HG03442 (cell line): ENCODE results near the gene DYNC1H1.

Experiments used
- ATAC-seq: cut with Tn5 transposase; IDR thresholded peaks from one replicate; pipeline ENCODE4 v1.9.1; 2021; ENCODE audit warnings: mild to moderate bottlenecking, moderate library complexity; ENCODE audit not compliant: unreplicated experiment

DYNC1H1 gene

DNA sequence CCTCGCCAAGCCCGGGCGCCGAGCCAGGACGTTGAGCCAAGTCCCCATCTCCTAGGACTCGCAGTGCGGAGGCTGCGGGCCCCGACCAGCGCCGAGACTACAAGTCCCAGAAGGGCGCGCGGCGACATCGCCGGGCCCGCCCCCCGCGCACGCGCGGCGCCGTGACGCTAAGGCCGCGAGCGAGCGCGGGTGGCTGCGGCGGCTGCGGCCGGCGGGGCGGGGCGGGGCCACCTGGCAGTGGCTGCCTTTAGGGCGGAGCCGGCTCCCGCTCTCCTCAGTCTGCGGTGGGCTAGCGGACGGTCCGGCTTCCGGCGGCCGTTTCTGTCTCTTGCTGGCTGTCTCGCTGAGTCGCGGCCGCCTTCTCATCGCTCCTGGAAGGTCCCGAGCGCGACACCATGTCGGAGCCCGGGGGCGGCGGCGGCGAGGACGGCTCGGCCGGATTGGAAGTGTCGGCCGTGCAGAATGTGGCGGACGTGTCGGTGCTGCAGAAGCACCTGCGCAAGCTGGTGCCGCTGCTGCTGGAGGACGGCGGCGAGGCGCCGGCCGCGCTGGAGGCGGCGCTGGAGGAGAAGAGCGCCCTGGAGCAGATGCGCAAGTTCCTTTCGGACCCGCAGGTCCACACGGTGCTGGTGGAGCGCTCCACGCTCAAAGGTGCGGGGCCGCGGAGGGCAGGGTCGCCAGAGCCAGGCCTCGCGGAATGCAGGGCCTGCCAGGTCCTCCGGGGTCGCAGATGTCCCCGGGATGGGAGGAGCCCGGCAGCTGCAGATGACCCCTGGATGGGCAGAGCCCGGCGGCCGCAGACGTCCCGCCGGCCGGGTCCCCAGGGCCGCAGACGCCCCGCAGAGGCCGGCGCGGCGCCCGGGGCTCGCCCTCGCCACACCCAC is at the start of gene DYNC1H1:
DYNC1H1 (plus strand) TSS at position 277 of the 884 bp plus-strand sequence; CDS start at position 396, 119 bp downstream.
- ATAC-seq = peak; percentile 69

DNA sequence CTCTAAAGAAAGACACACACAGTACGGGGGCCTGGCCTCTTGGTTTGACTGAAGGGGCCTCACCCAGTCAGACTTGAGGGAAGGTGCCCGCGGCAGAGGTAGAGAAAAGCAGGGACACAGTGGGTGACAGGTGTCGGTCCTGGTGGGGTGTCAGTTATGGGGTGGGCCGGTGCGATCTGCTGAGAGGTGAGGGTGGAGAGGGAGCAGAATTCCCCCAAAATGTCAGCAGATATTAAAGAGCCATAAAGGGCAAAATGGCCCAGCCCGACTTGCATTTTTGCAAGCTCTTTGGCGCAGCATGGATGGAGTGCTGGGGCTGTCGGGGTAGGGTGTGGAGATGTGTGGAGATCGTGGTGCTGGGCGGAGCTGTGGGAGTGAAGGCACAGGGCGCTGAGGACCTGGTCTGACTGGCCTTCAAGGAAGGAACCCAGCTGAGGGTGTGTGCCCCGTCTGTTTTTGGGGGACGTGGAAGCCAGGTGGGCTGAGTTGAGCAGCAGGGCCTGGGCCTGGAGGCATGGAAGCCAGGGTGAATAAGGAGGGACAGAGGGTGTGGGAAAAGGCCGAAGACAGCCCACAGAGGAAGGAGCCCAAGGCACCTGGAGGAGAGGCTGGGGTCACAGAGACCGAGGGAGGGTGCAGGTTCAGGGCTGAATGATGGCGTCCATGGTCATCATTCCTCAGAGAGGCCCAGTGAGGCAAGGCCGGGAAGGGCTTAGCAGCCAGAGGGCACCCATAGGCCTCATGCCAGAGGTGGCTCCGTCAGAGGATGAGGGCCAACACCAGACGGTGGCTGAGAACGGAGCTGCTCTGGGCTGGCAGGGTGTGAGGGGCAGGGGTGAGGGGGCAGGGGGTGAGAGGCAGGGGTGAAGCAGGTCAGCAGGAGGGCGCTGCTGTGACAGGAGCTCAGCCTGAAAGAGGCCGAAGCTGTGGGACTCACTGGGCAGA is 48.2 kb upstream of the DYNC1H1 start:
- ATAC-seq = no peak

DNA sequence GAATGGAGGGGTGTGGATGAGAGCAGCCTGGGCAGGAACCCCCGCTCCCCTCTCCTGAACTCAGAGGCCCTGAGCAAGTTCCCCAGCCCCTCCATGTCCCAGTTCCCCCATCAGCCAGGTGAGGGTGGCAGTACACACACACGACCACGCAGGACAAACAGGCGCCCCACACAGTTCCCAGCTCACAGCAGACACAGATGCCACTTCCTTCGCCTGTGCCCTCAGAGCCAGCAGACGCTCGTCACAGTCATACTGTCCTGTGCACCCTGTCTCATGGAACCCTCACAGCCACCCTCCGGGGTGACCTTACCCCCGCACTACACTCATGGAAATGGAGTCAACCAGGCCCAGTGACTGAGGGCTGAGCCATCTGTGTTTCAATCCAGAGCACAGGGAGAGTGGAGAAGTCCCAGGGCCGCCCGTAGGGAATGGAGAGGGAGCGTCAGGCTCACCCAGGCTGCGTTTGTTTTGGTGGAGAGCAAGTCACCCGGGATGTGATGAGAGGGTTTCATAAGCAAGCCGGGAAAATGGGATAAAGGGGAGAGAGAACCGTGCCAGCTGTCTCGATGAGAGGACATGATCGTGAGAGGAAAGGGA is 47.5 kb upstream of the DYNC1H1 start:
- ATAC-seq = no peak

DNA sequence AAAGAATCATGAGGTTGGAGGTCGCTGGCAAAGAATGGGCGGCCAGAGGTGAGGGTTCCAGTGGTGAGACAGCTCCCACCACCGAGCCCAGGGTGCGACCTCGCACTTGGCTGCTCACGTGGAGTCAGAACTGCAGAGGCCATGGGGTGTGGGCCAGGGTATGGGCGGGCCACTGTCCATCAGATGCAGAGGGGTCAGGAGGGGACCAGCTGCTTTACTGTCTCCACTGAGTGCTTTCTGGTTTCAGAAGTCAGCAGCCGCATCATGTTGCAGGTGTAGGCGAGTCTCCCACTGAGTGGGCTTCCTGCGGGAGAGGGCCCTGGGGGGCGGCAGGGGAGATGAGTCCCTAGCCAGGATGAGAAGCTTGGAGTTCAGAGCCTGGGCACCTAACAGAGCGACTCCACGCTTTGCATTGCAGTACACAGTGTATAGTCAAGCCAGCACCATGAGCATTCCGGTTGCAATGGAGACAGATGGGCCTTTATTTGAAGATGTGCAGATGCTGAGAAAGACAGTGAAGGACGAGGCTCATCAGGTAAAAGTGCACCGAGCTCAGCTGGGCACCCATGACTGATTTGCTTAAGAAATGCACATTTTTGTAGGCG is 46.9 kb upstream of the DYNC1H1 start:
- no peak for ATAC-seq

DNA sequence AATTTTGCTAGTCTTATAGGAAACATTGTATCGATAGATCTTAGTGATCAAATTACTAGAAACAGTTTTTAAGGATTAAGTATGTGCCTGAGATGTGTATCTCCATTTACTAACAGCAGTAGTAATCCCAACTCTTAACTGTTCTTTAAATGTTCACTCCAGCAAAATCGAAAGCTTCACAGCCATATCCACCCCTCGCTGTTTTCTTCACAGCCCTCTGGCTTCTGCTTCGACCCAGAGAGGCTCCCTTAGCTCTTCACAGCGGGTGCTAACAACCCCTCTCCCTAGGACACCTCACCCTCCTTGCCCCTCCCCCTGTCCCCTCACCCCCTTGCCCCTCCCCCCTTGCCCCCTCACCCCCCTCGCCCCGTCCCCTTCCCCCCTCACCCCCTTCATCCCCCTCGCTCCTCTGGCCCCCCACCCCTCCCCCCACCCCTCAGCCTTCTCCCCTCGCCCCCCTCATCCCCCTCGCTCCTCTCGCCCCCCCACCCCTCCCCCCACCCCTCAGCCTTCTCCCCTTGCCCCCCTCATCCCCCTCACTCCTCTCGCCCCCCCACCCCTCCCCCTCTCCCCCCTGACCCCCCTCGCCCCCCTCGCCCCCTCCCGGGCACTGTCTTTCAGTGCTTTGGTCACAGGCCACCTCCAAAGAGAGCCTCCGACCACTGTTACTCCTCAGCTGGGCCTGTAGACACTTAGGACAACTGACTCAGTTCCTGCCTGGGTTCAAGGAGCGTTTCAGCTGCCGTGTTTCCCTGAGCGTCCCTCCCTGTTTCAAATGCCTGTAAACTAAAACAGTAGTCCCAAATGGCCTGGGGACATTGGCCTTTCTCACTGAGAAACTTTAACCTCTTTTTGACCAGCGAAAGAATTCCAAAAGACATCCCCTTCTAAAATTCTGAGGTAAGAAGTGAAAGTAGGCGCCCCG is 46.0 kb upstream of the DYNC1H1 start:
- no peak for ATAC-seq

DNA sequence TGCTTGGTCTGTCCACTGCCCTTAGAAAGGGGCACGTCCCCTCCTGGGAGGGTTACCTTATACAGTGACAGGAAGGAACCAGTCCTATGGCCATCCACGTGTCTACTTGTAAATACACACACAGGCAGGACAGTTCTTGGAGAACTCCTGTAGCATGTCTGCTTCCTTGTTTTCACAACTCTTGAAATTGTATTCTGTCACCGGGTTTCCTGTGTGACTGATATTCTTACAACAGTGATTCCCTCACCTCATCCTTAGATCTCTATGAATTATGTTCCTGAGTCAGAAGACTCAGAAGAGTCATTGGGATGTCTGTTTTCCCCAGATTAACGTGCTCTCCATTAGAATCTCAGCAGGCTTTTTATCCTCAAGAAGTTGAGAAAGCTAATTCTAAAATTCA is 44.1 kb upstream of the DYNC1H1 start:
- no peak for ATAC-seq

DNA sequence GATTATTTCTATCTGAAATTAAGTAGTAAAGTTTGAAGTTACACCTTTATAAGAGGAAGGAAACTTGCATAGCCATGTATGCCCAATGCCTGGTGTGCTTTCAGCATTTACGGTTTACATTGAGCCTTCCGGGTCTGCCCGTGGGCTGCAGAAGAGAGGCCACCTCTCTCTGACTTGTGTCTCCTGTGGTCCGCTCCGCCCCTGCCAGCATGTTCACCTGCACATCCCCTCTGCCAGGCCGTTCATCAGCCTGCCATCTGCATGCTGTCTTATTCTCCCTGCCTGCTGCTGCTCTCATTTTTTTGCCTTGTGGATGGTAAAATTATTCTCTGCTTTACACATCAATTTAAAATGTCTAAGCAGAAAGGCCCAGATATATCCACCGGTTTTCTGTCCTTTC is 41.5 kb upstream of the DYNC1H1 start:
- no peak for ATAC-seq

DNA sequence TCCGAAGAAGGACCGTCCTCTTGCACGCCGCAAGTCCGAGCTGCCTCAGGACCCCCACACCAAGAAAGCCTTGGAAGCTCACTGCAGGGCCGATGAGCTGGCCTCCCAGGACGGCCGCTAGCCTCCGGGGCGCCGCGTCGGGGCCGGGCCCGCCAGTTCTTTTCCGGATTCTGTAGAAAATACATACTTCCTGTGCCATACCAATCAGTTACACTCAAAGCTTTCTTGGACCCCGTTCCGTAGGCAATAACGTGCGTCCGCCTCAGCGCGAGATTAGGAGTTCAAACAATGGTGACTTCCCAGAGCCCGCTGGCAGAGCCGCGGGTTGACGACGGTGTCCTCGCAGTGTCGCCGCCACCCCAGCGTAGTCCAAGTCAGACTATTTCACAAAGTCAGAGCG is 39.2 kb upstream of the DYNC1H1 start:
- no peak for ATAC-seq

DNA sequence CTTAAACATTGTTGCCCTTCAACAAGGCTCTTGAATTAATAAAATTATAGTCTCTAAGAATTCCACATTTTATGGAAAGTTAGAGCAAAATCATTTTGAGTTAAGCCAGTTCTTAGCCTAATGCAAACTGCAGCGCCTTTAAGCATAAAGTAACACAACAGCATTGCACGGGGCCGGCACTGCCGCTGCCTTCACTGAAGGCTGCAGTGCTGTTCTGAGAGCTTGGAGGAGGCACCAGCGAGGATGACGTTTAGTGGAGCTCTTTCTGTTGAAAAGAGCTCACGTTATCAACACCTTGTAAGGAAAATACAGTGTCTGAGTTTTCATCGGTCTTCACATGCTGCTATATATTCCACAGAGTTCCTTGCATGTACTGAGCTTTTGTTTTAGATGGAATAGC is 38.3 kb upstream of the DYNC1H1 start:
- no peak for ATAC-seq

DNA sequence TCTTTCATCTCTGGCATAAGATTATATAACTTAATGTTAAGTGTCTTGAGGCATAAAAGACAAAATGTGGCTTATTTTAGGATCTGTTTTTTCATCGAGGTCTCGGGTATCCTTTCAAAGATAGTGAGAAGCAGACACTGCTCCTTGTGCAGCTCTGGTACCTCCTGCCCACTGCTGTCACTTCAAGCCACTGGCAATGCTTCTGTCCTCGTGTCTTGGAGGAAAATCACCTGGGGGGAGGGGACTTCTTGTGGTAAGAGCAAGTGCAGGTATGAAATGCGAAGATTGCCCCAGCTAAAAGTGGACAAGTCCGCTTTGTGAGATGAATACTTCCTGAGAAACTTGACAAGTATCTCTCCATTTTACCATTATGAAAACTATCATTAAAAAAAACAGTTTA is 37.8 kb upstream of the DYNC1H1 start:
- ATAC-seq = no peak

DNA sequence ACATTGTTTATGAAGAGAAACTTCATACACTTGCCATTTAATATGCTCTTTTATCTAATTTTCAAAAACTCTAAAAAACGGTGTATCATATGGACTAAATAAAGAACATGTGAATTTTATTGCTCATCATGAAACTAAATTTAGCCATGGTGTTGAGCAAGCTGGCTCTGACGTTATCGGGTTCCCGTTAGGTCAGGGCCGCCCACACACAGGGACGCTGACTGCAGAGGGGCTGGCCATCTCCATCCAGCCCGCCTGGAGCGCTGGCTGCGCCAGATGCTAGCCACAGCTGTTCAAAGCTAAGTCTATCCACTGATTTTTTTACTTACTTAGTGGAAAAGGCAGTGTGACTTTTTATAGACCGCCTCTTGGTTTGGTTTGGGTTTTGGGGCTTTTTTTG is 36.5 kb upstream of the DYNC1H1 start:
- ATAC-seq = no peak

DNA sequence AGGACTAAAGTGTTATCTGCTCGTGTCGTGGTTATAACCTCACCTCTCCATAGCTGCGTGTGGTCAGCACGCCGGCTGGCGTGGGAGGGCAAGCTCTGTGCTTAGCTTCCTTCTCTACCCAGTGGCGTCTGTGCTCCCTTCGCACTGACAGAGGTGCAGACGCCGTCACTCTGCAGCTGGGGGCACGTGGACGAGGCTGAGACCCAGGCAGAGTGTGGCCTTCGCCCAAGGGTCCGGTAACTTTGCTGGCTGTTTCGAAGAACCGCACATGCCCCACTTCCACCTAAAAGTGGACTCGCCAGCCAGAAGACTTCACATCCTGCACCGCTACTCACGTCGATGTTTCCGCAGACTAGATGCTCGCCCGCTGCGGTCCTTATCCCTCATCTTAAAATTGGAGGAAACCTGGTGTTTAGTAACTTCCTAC is 35.9 kb upstream of the DYNC1H1 start:
- no peak for ATAC-seq

DNA sequence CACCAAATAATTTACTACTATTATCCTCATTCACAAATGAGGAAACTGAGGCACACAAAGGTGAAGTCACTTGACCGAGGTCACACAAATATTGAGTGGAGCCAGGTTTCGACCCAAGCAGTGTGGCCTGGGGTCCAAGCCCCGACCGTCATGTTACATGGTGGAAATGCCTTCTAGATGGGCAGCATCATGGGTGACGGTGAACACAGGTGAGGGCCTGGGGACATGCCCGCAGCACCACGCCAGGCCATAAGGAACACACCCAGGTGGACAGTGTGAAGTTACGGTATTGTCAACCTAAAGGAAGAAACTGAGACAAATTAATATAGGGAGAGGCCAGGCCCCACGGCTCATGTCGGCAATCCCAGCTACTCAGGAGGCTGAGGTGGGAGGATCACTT is 35.3 kb upstream of the DYNC1H1 start:
- ATAC-seq = no peak

DNA sequence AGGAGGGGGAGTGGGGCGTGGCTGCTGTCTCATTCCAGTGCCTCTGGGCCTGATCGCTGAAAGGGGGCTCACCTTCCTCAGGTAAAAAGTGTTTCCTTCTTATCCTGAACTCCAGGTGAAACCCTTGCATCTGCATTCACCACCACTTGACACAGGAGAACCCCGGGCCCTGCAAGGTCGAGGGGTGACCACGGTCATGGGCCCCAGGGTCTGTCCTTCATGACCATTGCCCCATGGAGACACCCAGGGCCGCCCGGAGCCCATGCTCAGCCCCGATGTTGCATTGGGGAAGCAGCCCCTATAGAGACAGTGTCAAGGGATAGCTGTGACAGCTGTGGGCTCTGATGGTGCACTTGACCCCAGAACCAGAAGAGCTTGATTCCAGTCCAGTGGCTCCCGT is 34.4 kb upstream of the DYNC1H1 start:
- no peak for ATAC-seq

DNA sequence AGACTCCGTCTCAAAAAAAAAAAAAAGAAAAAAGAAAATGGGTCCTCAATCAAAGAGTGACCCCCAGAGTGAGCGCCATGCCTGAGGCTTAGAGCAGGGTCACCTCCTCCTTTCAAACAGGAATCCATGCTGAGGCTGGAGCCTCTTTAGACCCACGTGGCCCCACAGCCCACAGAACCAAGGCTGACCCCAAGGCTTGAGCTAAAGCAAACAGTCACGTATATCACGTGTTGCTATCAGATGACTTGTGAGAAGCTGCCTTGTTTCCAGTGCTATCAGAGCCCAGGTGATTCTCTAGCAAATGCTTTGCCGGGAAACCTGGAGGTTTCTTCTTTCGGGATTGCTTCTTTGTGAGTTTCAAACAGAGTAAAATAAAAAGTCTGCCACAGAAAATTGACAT is 31.7 kb upstream of the DYNC1H1 start:
- ATAC-seq = no peak

DNA sequence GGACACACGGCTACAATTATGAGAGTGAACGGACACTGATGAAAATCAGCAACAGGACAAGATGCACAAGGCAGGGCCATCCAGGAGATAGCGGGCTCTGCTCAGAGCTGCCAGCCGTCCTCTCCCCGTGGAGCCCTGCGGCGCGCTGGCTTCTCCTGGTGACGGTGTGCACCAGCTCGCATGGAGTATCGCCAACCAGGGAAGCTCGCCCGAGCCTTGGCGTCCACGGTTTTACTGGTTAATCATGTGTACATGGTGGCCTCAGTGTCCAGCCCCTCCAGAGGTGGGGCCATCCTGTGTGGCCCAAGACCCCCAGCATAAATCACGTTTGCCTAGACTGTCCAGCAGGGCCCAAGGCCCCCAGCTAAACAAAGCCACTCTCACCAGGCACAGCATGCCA is 31.2 kb upstream of the DYNC1H1 start:
- no peak for ATAC-seq

DNA sequence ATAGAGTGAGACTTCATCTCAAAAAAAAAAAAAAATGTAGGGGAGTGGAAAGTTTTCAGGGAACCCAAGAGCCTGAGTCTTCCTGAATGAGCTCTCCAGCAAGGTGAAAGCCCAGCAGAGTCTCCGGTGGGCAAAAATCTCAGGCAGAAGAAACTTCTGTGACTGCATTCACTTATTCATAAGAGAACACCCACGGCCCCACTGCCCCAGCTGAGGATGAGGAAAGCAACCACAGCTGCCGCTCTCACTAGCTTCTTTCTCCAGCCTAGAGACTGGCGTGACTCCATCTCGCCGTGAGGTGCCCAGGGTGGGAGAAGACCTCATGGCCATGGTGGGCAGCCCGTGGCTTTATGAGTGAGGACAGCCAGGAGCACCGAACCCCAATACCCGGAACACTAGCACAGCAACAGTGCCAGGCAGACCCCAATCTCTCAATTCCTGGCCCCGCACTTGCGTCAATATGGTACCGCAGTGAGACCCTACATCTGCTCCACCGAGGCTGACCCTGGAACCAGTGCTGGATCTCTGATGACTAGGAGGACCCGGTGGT is 29.7 kb upstream of the DYNC1H1 start:
- no peak for ATAC-seq

DNA sequence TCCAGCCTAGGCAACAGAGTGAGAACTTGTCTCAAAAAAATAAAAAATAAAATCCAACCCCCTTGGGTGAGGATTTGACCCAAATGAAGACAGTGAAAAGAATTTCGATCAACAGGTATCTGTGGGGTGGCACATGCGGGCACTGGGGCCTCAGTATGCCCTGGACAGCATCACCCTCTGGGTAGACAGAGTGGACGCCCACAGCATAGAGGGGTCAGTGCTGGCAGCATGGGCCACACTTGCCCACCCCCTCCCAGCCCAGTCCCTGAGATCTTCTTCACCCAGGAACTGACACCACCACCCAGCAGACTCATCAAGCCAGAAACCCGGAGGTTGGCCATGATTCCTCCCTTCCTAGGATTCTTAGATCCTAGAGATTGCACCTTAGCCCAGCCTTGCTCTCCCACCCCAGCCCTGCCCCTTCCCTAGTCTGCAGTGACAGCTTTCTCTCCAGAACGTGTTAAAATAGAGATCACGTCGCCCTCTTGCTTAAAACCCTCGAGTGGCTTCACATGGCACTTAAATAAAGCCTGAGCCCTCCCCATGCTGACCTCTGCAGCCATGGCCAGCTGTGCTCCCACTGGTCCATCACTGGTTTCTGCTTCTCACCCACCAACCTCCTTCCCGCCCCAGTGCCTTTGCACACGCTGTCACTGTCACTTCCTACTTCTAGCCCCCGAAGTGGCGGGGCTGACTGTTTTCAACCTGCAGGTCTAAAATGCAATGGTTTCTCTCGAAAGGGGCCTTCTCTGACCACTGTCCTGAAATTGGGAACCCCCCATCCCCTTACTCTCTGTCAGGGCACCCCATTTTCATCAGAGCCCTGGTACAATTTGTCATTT is 26.2 kb upstream of the DYNC1H1 start:
- no peak for ATAC-seq
